IPS-18a (cell line): Measurements from ENCODE around the gene TEX2.

Experiments
- H3K27ac ChIP-seq: one replicate; pipeline ENCODE4 v1.5.1; 2013; ENCODE audit warnings: low read length
- H3K27me3 ChIP-seq: one replicate; pipeline ENCODE4 v1.6.1; 2013; ENCODE audit warnings: mild to moderate bottlenecking, low read length; ENCODE audit not compliant: control insufficient read depth, insufficient read depth
- H3K36me3 ChIP-seq: one replicate; pipeline ENCODE4 v1.6.1; 2013; ENCODE audit warnings: low read depth, low read length; ENCODE audit not compliant: control insufficient read depth
- H3K4me1 ChIP-seq: one replicate; pipeline ENCODE4 v1.6.1; 2013; ENCODE audit warnings: low read depth, low read length; ENCODE audit not compliant: control insufficient read depth
- H3K4me3 ChIP-seq: one replicate; pipeline ENCODE4 v1.5.1; 2013; ENCODE audit warnings: low read length
- H3K9ac ChIP-seq: one replicate; pipeline ENCODE4 v1.6.1; 2013; ENCODE audit warnings: mild to moderate bottlenecking, low read length, moderate library complexity
- H3K9me3 ChIP-seq: one replicate; pipeline ENCODE4 v1.6.1; 2013; ENCODE audit warnings: low read depth, low read length; ENCODE audit not compliant: control insufficient read depth

The TEX2 gene

GRCh38 chr17:64150237-64151015 is 112.6 kb downstream of the TEX2 start:
- peaks cover 4% of the 10 kb centered on the region for H3K36me3 ChIP-seq
- no peaks in the 10 kb centered on the region for H3K27me3 ChIP-seq
- H3K27ac ChIP-seq, result no peak overlapping the region
- H3K9me3 ChIP-seq, result no peaks in the 10 kb centered on the region
- peaks cover 8% of the 10 kb centered on the region for H3K4me1 ChIP-seq
- H3K4me3 ChIP-seq, result no peak overlapping the region
- H3K9ac ChIP-seq, result no peak overlapping the region

GRCh38 chr17:64149196-64149595 is 113.9 kb downstream of the TEX2 start:
- Histone ChIP-seq H3K27ac (no peak overlapping the region), H3K9ac (no peak overlapping the region), H3K4me1 (peaks cover 8% of the 10 kb centered on the region), H3K9me3 (no peaks in the 10 kb centered on the region), H3K36me3 (peaks cover 4% of the 10 kb centered on the region), H3K4me3 (no peak overlapping the region), H3K27me3 (no peaks in the 10 kb centered on the region)

- Histone ChIP-seq H3K27ac (no peak overlapping the region), H3K36me3 (peaks cover 4% of the 10 kb centered on the region), H3K4me3 (no peak overlapping the region), H3K27me3 (no peaks in the 10 kb centered on the region), H3K9ac (no peak overlapping the region), H3K4me1 (peaks cover 8% of the 10 kb centered on the region), H3K9me3 (no peaks in the 10 kb centered on the region)
These were observed 114.4 kb downstream of the TEX2 start for GRCh38 chr17:64148699-64149098.

GRCh38 chr17:64148017-64148631 is 114.9 kb downstream of the TEX2 start:
- H3K9ac ChIP-seq, result no peak overlapping the region
- peaks cover 8% of the 10 kb centered on the region for H3K4me1 ChIP-seq
- no peaks in the 10 kb centered on the region for H3K27me3 ChIP-seq
- no peak overlapping the region for H3K4me3 ChIP-seq
- peaks cover 4% of the 10 kb centered on the region for H3K36me3 ChIP-seq
- peak overlapping the region; percentile 18 for H3K27ac ChIP-seq
- H3K9me3 ChIP-seq, result no peaks in the 10 kb centered on the region

- Histone ChIP-seq H3K36me3 (peaks cover 4% of the 10 kb centered on the region), H3K4me1 (peaks cover 8% of the 10 kb centered on the region), H3K27ac (peak overlapping the region; percentile 75), H3K9me3 (no peaks in the 10 kb centered on the region), H3K27me3 (no peaks in the 10 kb centered on the region), H3K4me3 (peak overlapping the region; percentile 80), H3K9ac (peak overlapping the region; percentile 97)
These were observed 115.7 kb downstream of the TEX2 start for GRCh38 chr17:64147110-64148016.

GRCh38 chr17:64146418-64147109 is 116.5 kb downstream of the TEX2 start:
- Histone ChIP-seq H3K9me3 (no peaks in the 10 kb centered on the region), H3K9ac (peak overlapping the region; percentile 97), H3K4me1 (peaks cover 8% of the 10 kb centered on the region), H3K27ac (peak overlapping the region; percentile 75), H3K27me3 (no peaks in the 10 kb centered on the region), H3K36me3 (peaks cover 4% of the 10 kb centered on the region), H3K4me3 (peak overlapping the region; percentile 80)

- Histone ChIP-seq H3K27me3 (no peaks in the 10 kb centered on the region), H3K9me3 (no peaks in the 10 kb centered on the region), H3K4me1 (peaks cover 8% of the 10 kb centered on the region), H3K27ac (peak overlapping the region; percentile 75), H3K36me3 (peaks cover 4% of the 10 kb centered on the region), H3K9ac (peak overlapping the region; percentile 97), H3K4me3 (peak overlapping the region; percentile 80)
These were observed 117.2 kb downstream of the TEX2 start for GRCh38 chr17:64145751-64146417.

- Histone ChIP-seq H3K27me3 (no peaks in the 10 kb centered on the region), H3K27ac (no peak overlapping the region), H3K4me1 (peaks cover 8% of the 10 kb centered on the region), H3K4me3 (peak overlapping the region; percentile 80), H3K9me3 (no peaks in the 10 kb centered on the region), H3K9ac (peak overlapping the region; percentile 59), H3K36me3 (peaks cover 4% of the 10 kb centered on the region)
These were observed 117.7 kb downstream of the TEX2 start for GRCh38 chr17:64145375-64145750.

- no peaks in the 10 kb centered on the region for H3K27me3 ChIP-seq
- no peak overlapping the region for H3K27ac ChIP-seq
- no peaks in the 10 kb centered on the region for H3K9me3 ChIP-seq
- H3K4me1 ChIP-seq, result no peaks in the 10 kb centered on the region
- no peaks in the 10 kb centered on the region for H3K36me3 ChIP-seq
- H3K9ac ChIP-seq, result no peak overlapping the region
- H3K4me3 ChIP-seq, result no peak overlapping the region
These were observed 123.5 kb downstream of the TEX2 start for GRCh38 chr17:64139542-64139941.

- Histone ChIP-seq H3K27ac (no peak overlapping the region), H3K9ac (no peak overlapping the region), H3K9me3 (no peaks in the 10 kb centered on the region), H3K4me1 (no peaks in the 10 kb centered on the region), H3K36me3 (no peaks in the 10 kb centered on the region), H3K4me3 (no peak overlapping the region), H3K27me3 (no peaks in the 10 kb centered on the region)
These were observed 124.6 kb downstream of the TEX2 start for GRCh38 chr17:64138441-64138840.
